K562 (cell line): ENCODE results near the gene PPCDC. TPM values are rescaled to one million over a fixed set of nuclear protein-coding genes. Genes with fewer than 3 reads are reported as not detected.

Source experiments
- ATAC-seq: fragments of 200-7000 bp; cut with Tn5 transposase; 3 replicates; pipeline ENCODE4 v1.9.1; 2020; ENCODE audit warnings: moderate library complexity
- BruUV-seq: library from RNA; stranded (reverse); fragments of 400-500 nt; replicated peaks from 2 replicates; lab custom pipeline; 2021; lab: Mats Ljungman, UMichigan
- CTCF ChIA-PET: fragments of 300-600 bp; formaldehyde crosslinking; extraction: SDS; loops from one replicate; lab custom pipeline; 2021; ENCODE audit warnings: low intra/inter-chr PET ratio; lab: Yijun Ruan, JAX
- POLR2A ChIA-PET: fragments of 300-600, 350-650 bp; sonication (Branson Sonifier 250); formaldehyde crosslinking; extraction: SDS; loops from one replicate; lab custom pipeline; 2021; ENCODE audit warnings: antibody characterized with exemption, inconsistent platforms; lab: Yijun Ruan, JAX
- DNase-seq, 4 experiments: peaks; one replicate each; pipeline versions ENCODE4 v3.0.0 to v3.0.0-alpha.2; 2011 to 2018; ENCODE audit warnings: low spot score in 3 of 4, mixed read lengths in 3 of 4; ENCODE audit errors: extremely low read depth in 1 of 4
- FAIRE-seq: peaks from 2 replicates; lab custom pipeline; 2011; peaks lifted over from hg19 to GRCh38; lab: Jason Lieb, UNC
- H2AFZ ChIP-seq: 2 replicates; pipeline ENCODE4 v1.6.0; 2011; ENCODE audit warnings: low read depth, low read length, control low read depth, inconsistent platforms
- H3K27ac ChIP-seq: fragments of 200-600 bp; 3 replicates; pipeline ENCODE4 v1.8.0; 2011; ENCODE audit warnings: low read depth, mild to moderate bottlenecking, control low read depth, inconsistent platforms, low read length, moderate library complexity, mixed read lengths; ENCODE audit errors: extremely low read depth
- H3K27me3 ChIP-seq, 2 experiments: fragments of 300-600 bp in 1 of 2; 2 replicates in 1 of 2; 3 replicates in 1 of 2; pipeline versions ENCODE4 v1.6.0 to v1.8.0; 2011; ENCODE audit warnings: inconsistent platforms in 2 of 2, low read length in 2 of 2, mild to moderate bottlenecking in 1 of 2, mixed read lengths in 1 of 2, moderate library complexity in 1 of 2; ENCODE audit not compliant: control insufficient read depth in 2 of 2, insufficient read depth in 2 of 2
- H3K36me3 ChIP-seq: fragments of 300-600 bp; 3 replicates; pipeline ENCODE4 v1.8.0; 2011; ENCODE audit warnings: mild to moderate bottlenecking, low read length, inconsistent platforms; ENCODE audit not compliant: control insufficient read depth, insufficient read depth
- H3K4me1 ChIP-seq, 2 experiments: fragments of 200-600 bp in 1 of 2; replicated peaks in 1 of 2; 2 replicates in 1 of 2; 3 replicates in 1 of 2; pipeline versions ENCODE4 v1.5.1 to v1.8.0; 2011; ENCODE audit warnings: inconsistent platforms in 2 of 2, low read length in 2 of 2, mild to moderate bottlenecking in 1 of 2, mixed read lengths in 1 of 2, moderate library complexity in 1 of 2; ENCODE audit not compliant: control insufficient read depth in 2 of 2, insufficient read depth in 2 of 2
- H3K4me2 ChIP-seq: 2 replicates; pipeline ENCODE4 v1.6.1; 2011; ENCODE audit warnings: low read length, control low read depth, inconsistent platforms, mixed read lengths; ENCODE audit not compliant: insufficient read depth
- H3K4me3 ChIP-seq: fragments of 200-600 bp; sonication (generic), shearing (Covaris generic); 2 replicates; pipeline ENCODE4 v1.5.1; 2016; ENCODE audit warnings: control low read depth, inconsistent platforms
- H3K79me2 ChIP-seq: fragments of 200-600 bp; 3 replicates; pipeline ENCODE4 v1.8.0; 2011; ENCODE audit warnings: low read length, inconsistent platforms; ENCODE audit not compliant: control insufficient read depth, insufficient read depth
- H3K9ac ChIP-seq, 2 experiments: 2 replicates each; pipeline versions ENCODE4 v1.6.0 to v1.6.1; 2011; ENCODE audit warnings: low read depth in 2 of 2, low read length in 2 of 2, control low read depth in 1 of 2, inconsistent platforms in 1 of 2, mild to moderate bottlenecking in 1 of 2, mixed read lengths in 1 of 2; ENCODE audit not compliant: insufficient read depth in 1 of 2
- H3K9me1 ChIP-seq: one replicate; pipeline ENCODE4 v1.6.0; 2011; ENCODE audit warnings: inconsistent platforms, mild to moderate bottlenecking, low read length, moderate library complexity; ENCODE audit not compliant: control insufficient read depth, insufficient read depth
- H3K9me3 ChIP-seq: replicated peaks from 2 replicates; pipeline ENCODE4 v1.5.1; 2011; ENCODE audit warnings: low read depth, low read length, inconsistent platforms; ENCODE audit not compliant: control insufficient read depth, insufficient read depth
- H4K20me1 ChIP-seq: replicated peaks from 2 replicates; pipeline ENCODE4 v1.6.1; 2011; ENCODE audit warnings: low read length, inconsistent platforms, mixed read lengths; ENCODE audit not compliant: control insufficient read depth, insufficient read depth
- FOXM1 ChIP-seq, 2 experiments: fragments of 450-650 bp in 1 of 2; sonication (generic) in 1 of 2; formaldehyde crosslinking in 1 of 2; IDR thresholded peaks; 2 replicates each; pipeline versions ENCODE4 v1.6.1 to v1.9.0; 2017 to 2022; ENCODE audit warnings: low read depth in 2 of 2, mild to moderate bottlenecking in 2 of 2, missing genetic modification reagents in 1 of 2, moderate library complexity in 1 of 2
- JUND ChIP-seq, 2 experiments: IDR thresholded peaks; 2 replicates in 1 of 2; 3 replicates in 1 of 2; pipeline ENCODE4 v1.6.1; 2011; ENCODE audit warnings: borderline replicate concordance in 2 of 2, low read depth in 2 of 2, low read length in 2 of 2, improper control_type of control experiment in 1 of 2, missing biosample characterization in 1 of 2, missing genetic modification characterization in 1 of 2, missing genetic modification reagents in 1 of 2
- MAFK ChIP-seq: IDR thresholded peaks from 2 replicates; pipeline ENCODE4 v1.6.1; 2011; ENCODE audit warnings: low read length, improper control_type of control experiment
- PATZ1 ChIP-seq: fragments of 250-450 bp; sonication (Bioruptor Pico); IDR thresholded peaks from 2 replicates; pipeline ENCODE4 v1.5.0; 2020; ENCODE audit warnings: mild to moderate bottlenecking, borderline replicate concordance
- WGBS: fragments of 100-300 bp; shearing (Covaris generic); methylation state at CpG from one replicate; pipeline ENCODE4 v1.1.6; 2016; ENCODE audit warnings: low coverage, mixed read lengths; ENCODE audit not compliant: insufficient coverage; ENCODE audit errors: missing lambda C conversion rate; 5-methylcytosine and 5-hydroxymethylcytosine counted together
- in situ Hi-C: fragments of 300-500 bp; cut with MboI; formaldehyde crosslinking; loops from 4 replicates; pipeline ENCODE4 v1.15.0; 2018; ENCODE audit warnings: inconsistent platforms, mixed read lengths
- intact Hi-C: fragments of 100-400 bp; cut with micrococcal nuclease; formaldehyde crosslinking; loops from 2 replicates; pipeline ENCODE4 v1.14.2; 2022
- polyA plus RNA-seq, 8 experiments: library from polyadenylated mRNA; depleted of rRNA in 4 of 8; stranded (reverse) in 5 of 8; unstranded in 3 of 8; fragments of >200 nt; fragmentation: Nextera tagmentation in 2 of 8; fragmentation: Illumina TruSeq in 1 of 8; extraction: Ambion mirVana in 2 of 8; extraction: Trizol in 1 of 8; gene quantifications; 2 replicates each; pipeline versions ENCODE4 v1.2.1 to v1.2.3, GENCODE V29; 2011 to 2014; ENCODE audit warnings: inconsistent platforms in 1 of 8, missing spikeins in 1 of 8
- total RNA-seq, 7 experiments: library from RNA; depleted of rRNA in 6 of 7; stranded (reverse); fragments of >200 nt in 6 of 7; fragmentation: Illumina TruSeq in 2 of 7; extraction: Trizol in 2 of 7; gene quantifications; 2 replicates each; pipeline versions ENCODE4 v1.2.1 to v1.2.3, GENCODE V29; 2011 to 2021; ENCODE audit warnings: low replicate concordance in 1 of 7

Gene PPCDC
- total and polyA plus RNA-seq, 9 of the 15 experiments (the other 6 are each of a cell fraction or from before 2014, with no cell fraction given) = 10.9 to 53.6 (median 16.7) TPM

- TF ChIP-seq PATZ1 (CRISPR knock-in tag) = no peak
- TF ChIP-seq, all 486 proteins: peak for 0
Observed at GRCh38 chr15:75062706-75063105, 39.3 kb downstream of the PPCDC start (continued).

GRCh38 chr15:75063338-75063737, 39.9 kb downstream of the PPCDC start:
- 23% methylated on average over 4 of the region's 4 CpGs for WGBS
- ATAC-seq = no peak
- in situ Hi-C loops = no loop called here
- H3K36me3 ChIP-seq = no peaks in the 10 kb centered on the region
- CTCF ChIA-PET = no interaction called here
- no TSS peak for BruUV-seq
- peaks cover 10% of the 10 kb centered on the region; the same call in 1 of the 2 replicates for H4K20me1 ChIP-seq
- TF ChIP-seq FOXM1 (IDR thresholded peaks at IDR 0.05; ENCODE audit: low read depth) (no peak), FOXM1 (CRISPR knock-in tag; IDR thresholded peaks at IDR 0.05; ENCODE audit: low read depth) (no peak), MAFK (no peak), JUND (IDR thresholded peaks at IDR 0.05; ENCODE audit: borderline replicate concordance, low read depth, low read length) (no peak), JUND (tag; IDR thresholded peaks at IDR 0.05; ENCODE audit: borderline replicate concordance, low read depth, low read length) (no peak)
- TF ChIP-seq, all 486 proteins: peak for 0
- Histone ChIP-seq H3K4me2 (no peak overlapping the region), H3K4me3 (no peak overlapping the region), H2AFZ (no peak overlapping the region), H3K27me3 (no peaks in the 10 kb centered on the region), H3K79me2 (no peaks in the 10 kb centered on the region), H3K9ac (no peak overlapping the region), H3K4me1 (peaks cover 6 to 26% of the 10 kb centered on the region in 2 experiments; a peak in 4 of 5 replicates), H3K9me3 (no peaks in the 10 kb centered on the region), H3K9me1 (no peaks in the 10 kb centered on the region), H3K27ac (no peak overlapping the region)
- FAIRE-seq (no peak), DNase-seq (no peak)
- intact Hi-C loops = no loop called here
- POLR2A ChIA-PET = no interaction called here
